ENCODE data around the gene SAMM50. TPM values are rescaled to one million over a fixed set of nuclear protein-coding genes. Genes with fewer than 3 reads are reported as not detected.

The SAMM50 gene
- total RNA-seq, 2 donors from 2014 or later, result 54.4 to 56.0 TPM

DNA sequence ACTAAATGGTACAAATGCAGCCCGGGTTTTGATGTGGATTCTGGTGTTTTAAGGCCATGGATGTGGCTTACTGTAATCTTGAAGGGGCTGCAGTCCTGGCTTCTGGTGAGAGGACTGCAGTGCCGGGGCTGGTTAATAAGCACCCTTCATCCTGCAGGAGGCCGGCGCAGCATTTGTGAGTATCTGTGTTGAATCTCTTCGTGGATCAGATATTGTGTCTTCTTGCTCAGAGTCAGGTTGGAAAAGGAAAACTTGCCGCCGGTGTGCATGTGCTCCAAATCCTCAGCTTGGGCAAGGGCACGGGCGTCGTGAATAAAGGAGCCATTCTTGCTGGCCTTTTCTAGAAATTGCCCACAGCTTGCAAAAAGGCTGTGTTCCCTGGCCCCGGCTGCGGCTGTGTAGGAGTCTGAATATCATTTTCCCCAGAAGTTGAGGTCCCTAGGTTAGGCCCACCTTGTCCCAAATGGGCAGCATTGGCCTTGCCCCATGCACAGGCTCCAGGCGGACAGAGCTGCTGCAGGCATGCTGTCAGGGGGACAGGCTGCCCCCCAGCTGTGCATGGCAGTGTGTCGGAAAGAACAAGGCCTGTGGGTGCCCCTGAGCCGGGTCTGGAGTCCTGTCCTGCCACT, 39.9 kb downstream of the SAMM50 start:
- no peak for DNase-seq
- Mint-ChIP-seq H3K4me1 (no peaks in the 10 kb centered on the region), H3K36me3 (ENCODE audit: low read depth) (peaks cover 73% of the 10 kb centered on the region), H3K4me3 (no peak overlapping the region), H3K27me3 (ENCODE audit: insufficient read depth) (no peaks in the 10 kb centered on the region), H3K9me3 (no peaks in the 10 kb centered on the region), H3K27ac (no peak overlapping the region)
- H3K27me3 ChIP-seq (ENCODE audit: control insufficient read depth, insufficient read depth, low read length, poor library complexity, severe bottlenecking), result no peaks in the 10 kb centered on the region
- no peak overlapping the region for H3K9ac ChIP-seq (ENCODE audit: extremely low read depth, low read length, poor library complexity, severe bottlenecking)
- no peak overlapping the region for H3K27ac ChIP-seq (ENCODE audit: low read depth, low read length)
- H3K36me3 ChIP-seq (ENCODE audit: control insufficient read depth, insufficient read depth, low read length), result peaks cover 75% of the 10 kb centered on the region
- TF ChIP-seq, protein P1, sequence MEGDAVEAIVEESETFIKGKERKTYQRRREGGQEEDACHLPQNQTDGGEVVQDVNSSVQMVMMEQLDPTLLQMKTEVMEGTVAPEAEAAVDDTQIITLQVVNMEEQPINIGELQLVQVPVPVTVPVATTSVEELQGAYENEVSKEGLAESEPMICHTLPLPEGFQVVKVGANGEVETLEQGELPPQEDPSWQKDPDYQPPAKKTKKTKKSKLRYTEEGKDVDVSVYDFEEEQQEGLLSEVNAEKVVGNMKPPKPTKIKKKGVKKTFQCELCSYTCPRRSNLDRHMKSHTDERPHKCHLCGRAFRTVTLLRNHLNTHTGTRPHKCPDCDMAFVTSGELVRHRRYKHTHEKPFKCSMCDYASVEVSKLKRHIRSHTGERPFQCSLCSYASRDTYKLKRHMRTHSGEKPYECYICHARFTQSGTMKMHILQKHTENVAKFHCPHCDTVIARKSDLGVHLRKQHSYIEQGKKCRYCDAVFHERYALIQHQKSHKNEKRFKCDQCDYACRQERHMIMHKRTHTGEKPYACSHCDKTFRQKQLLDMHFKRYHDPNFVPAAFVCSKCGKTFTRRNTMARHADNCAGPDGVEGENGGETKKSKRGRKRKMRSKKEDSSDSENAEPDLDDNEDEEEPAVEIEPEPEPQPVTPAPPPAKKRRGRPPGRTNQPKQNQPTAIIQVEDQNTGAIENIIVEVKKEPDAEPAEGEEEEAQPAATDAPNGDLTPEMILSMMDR (conservative IDR thresholded peaks at IDR 0.05), result no peak
- no peaks in the 10 kb centered on the region for H3K4me1 ChIP-seq (ENCODE audit: control insufficient read depth, insufficient read depth, low read length)
- WGBS, 2 experiments (ENCODE audit: insufficient coverage in 1 of 2, insufficient read length in 1 of 2), result 93 to 94% methylated on average over 13 to 15 of the region's 15 CpGs
- H3K4me3 ChIP-seq (ENCODE audit: low read length), result no peak overlapping the region
- H3K9me3 ChIP-seq (ENCODE audit: control insufficient read depth, low read length), result no peaks in the 10 kb centered on the region

DNA sequence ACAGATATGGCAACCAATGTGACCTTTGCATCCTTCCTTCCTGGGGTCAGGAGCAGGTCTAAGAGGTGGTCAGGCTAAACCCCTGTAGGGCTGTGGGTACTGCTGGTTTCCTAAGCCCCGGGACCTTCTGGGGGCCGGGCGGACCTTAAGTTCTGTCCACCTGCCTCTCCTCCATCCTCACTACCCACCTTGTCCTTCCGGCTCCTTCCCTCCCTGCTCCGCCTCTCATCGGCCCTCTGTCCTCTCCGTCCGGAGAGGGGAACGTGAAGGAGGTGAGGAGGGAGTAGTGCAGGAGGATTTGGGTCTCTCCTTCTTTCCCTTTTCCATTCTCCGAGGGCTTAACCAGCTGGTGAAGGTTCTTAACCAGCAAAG, 40.5 kb downstream of the SAMM50 start:
- Histone ChIP-seq H3K4me3 (ENCODE audit: low read length) (no peak overlapping the region), H3K4me1 (ENCODE audit: control insufficient read depth, insufficient read depth, low read length) (no peaks in the 10 kb centered on the region), H3K27me3 (ENCODE audit: control insufficient read depth, insufficient read depth, low read length, poor library complexity, severe bottlenecking) (no peaks in the 10 kb centered on the region), H3K9ac (ENCODE audit: extremely low read depth, low read length, poor library complexity, severe bottlenecking) (no peak overlapping the region), H3K9me3 (ENCODE audit: control insufficient read depth, low read length) (no peaks in the 10 kb centered on the region), H3K36me3 (ENCODE audit: control insufficient read depth, insufficient read depth, low read length) (peaks cover 73% of the 10 kb centered on the region), H3K27ac (ENCODE audit: low read depth, low read length) (no peak overlapping the region)
- WGBS, 2 experiments (ENCODE audit: insufficient coverage in 1 of 2, insufficient read length in 1 of 2), result 96% methylated on average over 8 of the region's 10 CpGs; no CpG with 5 or more reads in 1 of the 2 experiments
- Mint-ChIP-seq H3K27ac (no peak overlapping the region), H3K9me3 (no peaks in the 10 kb centered on the region), H3K36me3 (ENCODE audit: low read depth) (peaks cover 70% of the 10 kb centered on the region), H3K27me3 (ENCODE audit: insufficient read depth) (no peaks in the 10 kb centered on the region), H3K4me1 (no peaks in the 10 kb centered on the region), H3K4me3 (no peak overlapping the region)
- DNase-seq, result no peak
- TF ChIP-seq, protein P1 (conservative IDR thresholded peaks at IDR 0.05), result no peak

DNA sequence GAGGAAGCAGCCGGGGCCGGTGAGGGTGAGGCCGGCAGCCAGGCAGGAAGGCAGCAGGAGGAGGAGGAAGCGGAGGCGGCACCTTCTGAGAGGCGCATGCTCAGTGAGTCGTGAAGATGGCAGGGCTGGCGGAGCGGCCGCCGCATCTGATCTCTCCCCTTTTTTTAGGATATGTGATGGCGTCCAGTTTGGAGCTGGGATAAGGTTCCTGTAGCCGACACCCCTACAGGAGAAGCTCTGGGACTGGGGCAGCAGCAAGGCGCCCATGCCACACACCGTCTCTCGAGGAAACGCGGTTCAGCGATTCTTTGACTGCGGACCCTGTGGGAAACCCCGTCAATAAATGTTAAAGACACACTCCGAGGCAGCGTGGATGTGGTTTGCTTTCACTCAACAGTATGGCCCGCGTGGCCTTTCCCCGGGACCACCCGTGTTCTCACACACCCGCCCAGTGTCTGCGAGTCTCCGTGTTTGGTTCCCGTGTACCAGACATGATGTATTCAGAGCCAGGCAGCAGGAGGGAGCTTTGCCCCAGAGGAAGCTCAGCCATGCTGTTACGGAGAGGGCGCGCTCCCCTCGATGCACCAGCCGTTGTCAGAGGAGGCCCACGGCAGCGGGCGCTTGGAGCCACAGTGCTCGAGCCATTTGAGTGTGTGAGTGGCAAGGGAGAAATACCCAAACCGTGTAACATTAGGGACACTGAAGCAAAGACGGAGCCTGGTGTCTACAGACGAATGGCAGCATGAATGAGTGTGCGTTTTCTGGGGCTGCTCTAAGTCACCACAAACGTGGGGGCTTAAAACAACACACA, 41.1 kb downstream of the SAMM50 start:
- Histone ChIP-seq H3K9ac (ENCODE audit: extremely low read depth, low read length, poor library complexity, severe bottlenecking) (no peak overlapping the region), H3K4me1 (ENCODE audit: control insufficient read depth, insufficient read depth, low read length) (no peaks in the 10 kb centered on the region), H3K9me3 (ENCODE audit: control insufficient read depth, low read length) (no peaks in the 10 kb centered on the region), H3K4me3 (ENCODE audit: low read length) (no peak overlapping the region), H3K27me3 (ENCODE audit: control insufficient read depth, insufficient read depth, low read length, poor library complexity, severe bottlenecking) (no peaks in the 10 kb centered on the region), H3K36me3 (ENCODE audit: control insufficient read depth, insufficient read depth, low read length) (peaks cover 71% of the 10 kb centered on the region), H3K27ac (ENCODE audit: low read depth, low read length) (no peak overlapping the region)
- Mint-ChIP-seq H3K36me3 (ENCODE audit: low read depth) (peaks cover 71% of the 10 kb centered on the region), H3K9me3 (no peaks in the 10 kb centered on the region), H3K4me3 (no peak overlapping the region), H3K27me3 (ENCODE audit: insufficient read depth) (no peaks in the 10 kb centered on the region), H3K4me1 (no peaks in the 10 kb centered on the region), H3K27ac (peak overlapping the region; percentile 66)
- 94 to 96% methylated on average over 32 to 45 of the region's 45 CpGs for WGBS, 2 experiments (ENCODE audit: insufficient coverage in 1 of 2, insufficient read length in 1 of 2)
- no peak for DNase-seq
- TF ChIP-seq, protein P1 (conservative IDR thresholded peaks at IDR 0.05), result no peak
